Measurements from ENCODE around the gene TRAFD1.

TRAFD1 gene, protein sequence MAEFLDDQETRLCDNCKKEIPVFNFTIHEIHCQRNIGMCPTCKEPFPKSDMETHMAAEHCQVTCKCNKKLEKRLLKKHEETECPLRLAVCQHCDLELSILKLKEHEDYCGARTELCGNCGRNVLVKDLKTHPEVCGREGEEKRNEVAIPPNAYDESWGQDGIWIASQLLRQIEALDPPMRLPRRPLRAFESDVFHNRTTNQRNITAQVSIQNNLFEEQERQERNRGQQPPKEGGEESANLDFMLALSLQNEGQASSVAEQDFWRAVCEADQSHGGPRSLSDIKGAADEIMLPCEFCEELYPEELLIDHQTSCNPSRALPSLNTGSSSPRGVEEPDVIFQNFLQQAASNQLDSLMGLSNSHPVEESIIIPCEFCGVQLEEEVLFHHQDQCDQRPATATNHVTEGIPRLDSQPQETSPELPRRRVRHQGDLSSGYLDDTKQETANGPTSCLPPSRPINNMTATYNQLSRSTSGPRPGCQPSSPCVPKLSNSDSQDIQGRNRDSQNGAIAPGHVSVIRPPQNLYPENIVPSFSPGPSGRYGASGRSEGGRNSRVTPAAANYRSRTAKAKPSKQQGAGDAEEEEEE

DNA sequence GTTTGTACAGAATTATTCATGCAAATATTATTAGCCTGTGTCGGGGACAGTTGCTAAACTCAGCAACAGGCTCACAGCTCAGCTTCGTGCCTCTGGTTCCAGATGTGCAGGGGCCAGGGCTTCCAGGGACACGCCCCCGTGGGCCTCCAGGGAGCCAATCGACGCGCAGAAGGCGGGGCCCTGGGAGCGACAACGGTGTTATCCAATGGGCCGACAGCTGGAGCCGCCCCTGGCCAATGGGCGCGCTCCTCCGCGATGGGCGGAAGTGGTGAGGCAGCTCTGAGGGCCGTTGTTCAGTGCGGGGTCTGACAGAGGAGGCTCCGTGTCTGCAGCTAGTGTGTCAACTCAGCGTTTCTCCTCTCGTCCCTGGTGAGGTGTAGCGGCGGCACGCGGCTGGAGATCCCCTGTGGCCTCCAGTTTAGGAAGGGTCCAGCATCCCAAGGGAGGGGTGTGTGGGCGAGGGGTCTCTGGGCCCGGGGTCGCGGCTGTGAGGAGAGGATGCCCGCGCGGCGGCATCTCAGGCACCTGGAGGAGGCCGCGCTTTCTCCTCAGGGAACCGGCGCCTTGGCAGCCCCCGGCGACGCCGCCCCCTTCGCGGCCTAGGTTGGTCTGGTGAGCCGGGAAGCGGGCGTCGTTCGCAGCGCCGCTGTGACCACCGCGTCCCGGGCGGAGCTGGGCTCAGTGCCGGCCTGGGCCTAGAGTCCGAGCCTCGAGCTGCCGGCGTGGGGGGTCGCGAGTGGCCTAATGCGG lies at the start of gene TRAFD1:
TSS of gene TRAFD1 (plus strand) at position 311 of the 750 bp plus-strand sequence. CDS start 4,963 bp downstream, outside the sequence.
- TF ChIP-seq ZNF274 (IDR thresholded peaks at IDR 0.05; ENCODE audit: low read depth, low read length) (no peak), YY1 (IDR thresholded peaks at IDR 0.05; ENCODE audit: insufficient read depth, insufficient read length) (no peak), SUZ12 (IDR thresholded peaks at IDR 0.05; ENCODE audit: extremely low read depth, insufficient read depth, insufficient read length) (no peak)
- DNase-seq (ENCODE audit: low read depth, low spot score): peak; percentile 96
- H3K9ac ChIP-seq (ENCODE audit: insufficient read length, low read depth): peak within 1 kb of the TSS; percentile 94
- peaks cover 3% of the 10 kb centered on the region for H3K4me1 ChIP-seq (ENCODE audit: insufficient read depth, insufficient read length)
- no peaks in the 10 kb centered on the region for H3K36me3 ChIP-seq (ENCODE audit: insufficient read depth, insufficient read length, low read length)
- no peaks in the 10 kb centered on the region for H3K9me3 ChIP-seq (ENCODE audit: insufficient read depth, low read length)
- peak within 1 kb of the TSS; percentile 63 for H3K4me3 ChIP-seq (ENCODE audit: insufficient read length, low read depth)
- peaks cover 3% of the 10 kb centered on the region for H3K27me3 ChIP-seq (ENCODE audit: insufficient read depth, insufficient read length)

DNA sequence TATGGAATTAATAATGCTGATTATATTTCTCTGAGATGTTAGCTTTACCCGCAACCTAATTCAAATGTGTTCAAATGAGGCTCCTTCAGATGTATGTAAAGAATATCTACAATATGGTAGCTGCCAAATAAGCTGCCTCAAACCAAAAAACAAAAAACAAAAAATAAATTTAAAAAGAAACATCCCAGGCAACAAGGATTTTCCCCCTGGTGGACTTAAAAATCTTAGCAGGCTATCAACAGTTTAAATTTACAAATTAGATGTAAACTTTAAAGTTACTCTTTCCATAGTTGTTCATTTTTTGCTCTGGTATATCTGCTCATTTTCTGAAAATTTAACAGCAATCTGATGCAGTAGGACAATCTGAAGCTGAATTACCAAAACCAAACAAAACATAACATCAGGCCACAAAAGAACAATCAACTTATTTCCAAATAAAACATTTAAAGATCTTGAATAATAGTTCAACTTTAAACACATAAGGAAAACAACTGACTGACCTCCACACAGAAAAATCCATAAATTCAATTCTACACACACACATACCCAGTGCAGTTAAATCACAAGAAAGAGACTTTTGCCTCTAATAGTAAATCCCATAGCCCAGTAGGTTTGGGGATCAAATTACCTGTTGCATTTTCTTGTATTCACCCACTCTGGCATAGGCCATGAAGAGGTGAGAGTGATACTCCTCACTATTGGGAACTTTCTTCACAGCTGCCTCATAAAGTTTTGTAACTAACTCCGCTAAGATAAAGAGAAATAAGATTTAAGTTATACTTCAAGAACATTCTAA lies 38.1 kb upstream of the TRAFD1 start:
- no peaks in the 10 kb centered on the region for H3K4me1 ChIP-seq (ENCODE audit: insufficient read depth, insufficient read length)
- H3K9ac ChIP-seq (ENCODE audit: insufficient read length, low read depth): no peak overlapping the region
- no peaks in the 10 kb centered on the region for H3K27me3 ChIP-seq (ENCODE audit: insufficient read depth, insufficient read length)
- no peak overlapping the region for H3K4me3 ChIP-seq (ENCODE audit: insufficient read length, low read depth)
- H3K36me3 ChIP-seq (ENCODE audit: insufficient read depth, insufficient read length, low read length): peaks cover 75% of the 10 kb centered on the region
- H3K9me3 ChIP-seq (ENCODE audit: insufficient read depth, low read length): no peaks in the 10 kb centered on the region
- TF ChIP-seq SUZ12 (IDR thresholded peaks at IDR 0.05; ENCODE audit: extremely low read depth, insufficient read depth, insufficient read length) (no peak), YY1 (IDR thresholded peaks at IDR 0.05; ENCODE audit: insufficient read depth, insufficient read length) (no peak), ZNF274 (IDR thresholded peaks at IDR 0.05; ENCODE audit: low read depth, low read length) (no peak)
- no peak for DNase-seq (ENCODE audit: low read depth, low spot score)

DNA sequence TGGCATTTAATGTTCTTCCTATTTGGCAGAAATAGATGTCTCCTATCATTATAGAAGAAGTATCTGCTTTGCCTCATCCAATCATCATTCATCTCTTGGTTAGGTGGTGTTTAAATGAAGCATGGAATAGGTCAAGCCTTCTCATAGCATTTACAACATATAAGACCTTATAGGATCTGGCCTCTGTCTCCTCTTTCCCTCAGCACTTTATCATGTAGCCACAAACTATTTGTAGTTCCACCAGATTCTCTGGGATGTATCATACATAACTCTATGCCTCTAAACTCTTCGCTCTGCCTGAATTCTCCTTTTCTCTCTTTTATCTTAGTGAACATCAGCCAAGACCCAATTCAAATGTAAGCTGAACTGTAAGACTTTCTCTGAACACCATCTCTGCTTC lies 37.5 kb upstream of the TRAFD1 start:
- H3K9ac ChIP-seq (ENCODE audit: insufficient read length, low read depth): no peak overlapping the region
- peaks cover 78% of the 10 kb centered on the region for H3K36me3 ChIP-seq (ENCODE audit: insufficient read depth, insufficient read length, low read length)
- TF ChIP-seq ZNF274 (IDR thresholded peaks at IDR 0.05; ENCODE audit: low read depth, low read length) (no peak), YY1 (IDR thresholded peaks at IDR 0.05; ENCODE audit: insufficient read depth, insufficient read length) (no peak), SUZ12 (IDR thresholded peaks at IDR 0.05; ENCODE audit: extremely low read depth, insufficient read depth, insufficient read length) (no peak)
- no peaks in the 10 kb centered on the region for H3K9me3 ChIP-seq (ENCODE audit: insufficient read depth, low read length)
- no peaks in the 10 kb centered on the region for H3K4me1 ChIP-seq (ENCODE audit: insufficient read depth, insufficient read length)
- no peak for DNase-seq (ENCODE audit: low read depth, low spot score)
- H3K27me3 ChIP-seq (ENCODE audit: insufficient read depth, insufficient read length): no peaks in the 10 kb centered on the region
- H3K4me3 ChIP-seq (ENCODE audit: insufficient read length, low read depth): no peak overlapping the region

DNA sequence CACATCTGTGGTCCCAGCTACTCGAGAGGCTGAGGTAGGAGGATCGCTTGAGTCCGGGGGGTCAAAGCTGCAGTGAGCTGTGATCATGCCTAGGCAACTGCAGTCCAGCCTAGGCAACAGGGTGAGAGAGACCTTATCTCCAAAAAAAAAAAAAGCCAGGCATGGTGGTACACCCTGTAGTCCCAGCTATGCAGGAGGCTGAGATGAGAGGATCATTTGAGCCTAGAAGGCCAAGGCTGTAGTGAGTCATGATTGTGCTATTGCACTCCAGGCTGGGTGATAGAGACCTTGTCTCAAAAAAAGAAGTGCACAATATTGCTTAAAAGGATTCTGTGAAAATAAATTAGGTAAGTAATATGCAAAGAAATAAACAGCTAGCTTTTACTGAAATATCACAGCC lies 33.8 kb upstream of the TRAFD1 start:
- Histone ChIP-seq H3K36me3 (ENCODE audit: insufficient read depth, insufficient read length, low read length) (peaks cover 77% of the 10 kb centered on the region), H3K4me1 (ENCODE audit: insufficient read depth, insufficient read length) (no peaks in the 10 kb centered on the region), H3K9ac (ENCODE audit: insufficient read length, low read depth) (no peak overlapping the region), H3K27me3 (ENCODE audit: insufficient read depth, insufficient read length) (no peaks in the 10 kb centered on the region), H3K4me3 (ENCODE audit: insufficient read length, low read depth) (no peak overlapping the region), H3K9me3 (ENCODE audit: insufficient read depth, low read length) (no peaks in the 10 kb centered on the region)
- no peak for TF ChIP-seq YY1 (IDR thresholded peaks at IDR 0.05; ENCODE audit: insufficient read depth, insufficient read length)
- no peak for TF ChIP-seq ZNF274 (IDR thresholded peaks at IDR 0.05; ENCODE audit: low read depth, low read length)
- TF ChIP-seq SUZ12 (IDR thresholded peaks at IDR 0.05; ENCODE audit: extremely low read depth, insufficient read depth, insufficient read length): no peak
- DNase-seq (ENCODE audit: low read depth, low spot score): no peak

DNA sequence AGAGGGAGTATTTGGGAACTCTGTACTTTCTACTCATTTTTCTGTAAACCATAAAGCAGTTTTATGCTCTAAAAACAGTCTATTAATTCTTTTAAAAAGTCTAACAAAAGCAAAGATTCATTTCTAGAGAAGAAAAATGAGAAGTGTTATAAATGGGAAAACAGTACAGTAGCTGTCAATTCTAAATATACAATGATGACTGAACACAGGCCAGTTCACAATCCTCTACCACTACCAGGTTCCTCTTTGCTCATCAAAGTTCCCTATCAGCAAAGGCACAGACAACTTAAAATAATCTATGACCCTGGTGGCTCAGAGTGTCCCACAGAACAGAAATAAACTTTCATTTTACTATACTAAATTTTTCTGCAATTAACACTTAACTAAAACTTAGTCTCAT lies 29.3 kb upstream of the TRAFD1 start:
- Histone ChIP-seq H3K27me3 (ENCODE audit: insufficient read depth, insufficient read length) (no peaks in the 10 kb centered on the region), H3K4me3 (ENCODE audit: insufficient read length, low read depth) (no peak overlapping the region), H3K4me1 (ENCODE audit: insufficient read depth, insufficient read length) (peaks cover 2% of the 10 kb centered on the region), H3K36me3 (ENCODE audit: insufficient read depth, insufficient read length, low read length) (peaks cover 81% of the 10 kb centered on the region), H3K9me3 (ENCODE audit: insufficient read depth, low read length) (no peaks in the 10 kb centered on the region), H3K9ac (ENCODE audit: insufficient read length, low read depth) (no peak overlapping the region)
- TF ChIP-seq ZNF274 (IDR thresholded peaks at IDR 0.05; ENCODE audit: low read depth, low read length) (no peak), SUZ12 (IDR thresholded peaks at IDR 0.05; ENCODE audit: extremely low read depth, insufficient read depth, insufficient read length) (no peak), YY1 (IDR thresholded peaks at IDR 0.05; ENCODE audit: insufficient read depth, insufficient read length) (no peak)
- DNase-seq (ENCODE audit: low read depth, low spot score): no peak

DNA sequence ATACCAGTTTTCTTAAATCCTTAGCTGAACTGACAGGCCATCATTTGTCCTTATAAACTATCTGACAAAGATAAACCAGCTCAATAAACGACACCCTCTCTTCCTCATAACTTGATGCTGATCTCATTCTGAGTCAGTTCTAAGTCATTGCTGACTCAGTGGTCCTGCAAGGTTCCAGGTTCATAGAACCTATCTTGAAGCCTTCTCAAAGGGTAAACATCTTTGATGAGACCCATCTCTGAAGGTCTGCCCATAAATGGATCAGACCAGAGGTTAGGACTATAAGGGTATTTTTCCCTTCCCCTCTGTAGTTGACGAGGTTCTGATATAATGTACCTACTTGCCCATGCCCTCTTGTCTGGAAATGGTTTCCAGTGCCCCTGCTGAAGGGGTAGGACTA lies 28.7 kb upstream of the TRAFD1 start:
- Histone ChIP-seq H3K36me3 (ENCODE audit: insufficient read depth, insufficient read length, low read length) (peaks cover 81% of the 10 kb centered on the region), H3K27me3 (ENCODE audit: insufficient read depth, insufficient read length) (no peaks in the 10 kb centered on the region), H3K9ac (ENCODE audit: insufficient read length, low read depth) (no peak overlapping the region), H3K4me3 (ENCODE audit: insufficient read length, low read depth) (no peak overlapping the region), H3K4me1 (ENCODE audit: insufficient read depth, insufficient read length) (peaks cover 2% of the 10 kb centered on the region), H3K9me3 (ENCODE audit: insufficient read depth, low read length) (no peaks in the 10 kb centered on the region)
- TF ChIP-seq ZNF274 (IDR thresholded peaks at IDR 0.05; ENCODE audit: low read depth, low read length) (no peak), YY1 (IDR thresholded peaks at IDR 0.05; ENCODE audit: insufficient read depth, insufficient read length) (no peak), SUZ12 (IDR thresholded peaks at IDR 0.05; ENCODE audit: extremely low read depth, insufficient read depth, insufficient read length) (no peak)
- no peak for DNase-seq (ENCODE audit: low read depth, low spot score)

Data from NT2/D1 (cell line).